H1 (cell line): ENCODE data around the gene KAT8. TPM values are rescaled to one million over a fixed set of nuclear protein-coding genes. Genes with fewer than 3 reads are reported as not detected.

Source experiments
- CTCF ChIA-PET: fragments of 300-600 bp; sonication (Branson Sonifier 250); formaldehyde crosslinking; loops from one replicate; lab custom pipeline; 2021; ENCODE audit not compliant: partially characterized antibody; lab: Charles Lee
- POLR2A ChIA-PET: fragments of 300-600 bp; sonication (Branson Sonifier 250); formaldehyde crosslinking; loops from one replicate; lab custom pipeline; 2021; ENCODE audit warnings: inconsistent platforms; ENCODE audit not compliant: partially characterized antibody; lab: Charles Lee
- DNase-seq, 2 experiments: peaks; one replicate each; pipeline versions ENCODE4 v3.0.0 to v3.0.0-alpha.2; 2010 to 2022; ENCODE audit warnings: low spot score in 2 of 2, low read depth in 1 of 2, mixed read lengths in 1 of 2
- FAIRE-seq: peaks from 2 replicates; lab custom pipeline; 2011; peaks lifted over from hg19 to GRCh38; lab: Jason Lieb, UNC
- H2AFZ ChIP-seq: 2 replicates; pipeline ENCODE4 v1.8.1; 2012; ENCODE audit warnings: low read length, inconsistent platforms
- H2AK5ac ChIP-seq: 2 replicates; pipeline ENCODE4 v1.6.1; 2013; ENCODE audit warnings: low read depth, low read length
- H2BK120ac ChIP-seq: replicated peaks from 2 replicates; pipeline ENCODE3; 2013; ENCODE audit warnings: low read depth, low read length, inconsistent platforms
- H2BK12ac ChIP-seq: 2 replicates; pipeline ENCODE4 v1.6.1; 2013; ENCODE audit warnings: low read depth, low read length
- H2BK15ac ChIP-seq: 2 replicates; pipeline ENCODE4 v1.6.1; 2013; ENCODE audit warnings: low read length
- H2BK20ac ChIP-seq: 2 replicates; pipeline ENCODE4 v1.6.1; 2013; ENCODE audit warnings: low read length
- H2BK5ac ChIP-seq: 2 replicates; pipeline ENCODE4 v1.6.1; 2013; ENCODE audit warnings: low read depth, low read length
- H3K14ac ChIP-seq: 2 replicates; pipeline ENCODE4 v1.6.1; 2013; ENCODE audit warnings: inconsistent platforms; ENCODE audit not compliant: insufficient read length
- H3K18ac ChIP-seq: 2 replicates; pipeline ENCODE4 v1.6.1; 2013; ENCODE audit warnings: low read length; ENCODE audit errors: extremely low read depth
- H3K23ac ChIP-seq: 2 replicates; pipeline ENCODE4 v1.6.1; 2013; ENCODE audit warnings: inconsistent platforms; ENCODE audit not compliant: insufficient read length
- H3K23me2 ChIP-seq: 2 replicates; pipeline ENCODE4 v1.6.1; 2013; ENCODE audit warnings: low read depth, low read length
- H3K27ac ChIP-seq: 2 replicates; pipeline ENCODE4 v1.6.1; 2011; ENCODE audit warnings: low read depth, low read length, inconsistent platforms
- H3K27me3 ChIP-seq, 4 experiments: replicated peaks in 1 of 4; 1 replicate in 1 of 4; 2 replicates in 3 of 4; pipeline versions ENCODE4 v1.6.1 to v1.8.1; 2011 to 2013; ENCODE audit warnings: low read length in 3 of 4, mild to moderate bottlenecking in 3 of 4, inconsistent platforms in 2 of 4, mixed read lengths in 2 of 4, moderate library complexity in 1 of 4; ENCODE audit not compliant: control insufficient read depth in 3 of 4, insufficient read depth in 3 of 4; ENCODE audit errors: extremely low read depth in 1 of 4
- H3K36me3 ChIP-seq, 4 experiments: 2 replicates each; pipeline versions ENCODE4 v1.6.1 to v1.8.1; 2011 to 2013; ENCODE audit warnings: mild to moderate bottlenecking in 4 of 4, low read length in 3 of 4, moderate library complexity in 2 of 4, control low read depth in 1 of 4, inconsistent platforms in 1 of 4; ENCODE audit not compliant: insufficient read depth in 4 of 4, control insufficient read depth in 2 of 4
- H3K4ac ChIP-seq: replicated peaks from 2 replicates; pipeline ENCODE3; 2013; ENCODE audit warnings: low read length, low read depth, mixed read lengths, inconsistent platforms; ENCODE audit not compliant: insufficient read length
- H3K4me1 ChIP-seq, 4 experiments: replicated peaks in 1 of 4; 1 replicate in 1 of 4; 2 replicates in 3 of 4; pipeline versions ENCODE4 v1.6.1 to v1.8.1; 2011 to 2013; ENCODE audit warnings: low read length in 3 of 4, inconsistent platforms in 2 of 4, mixed read lengths in 1 of 4; ENCODE audit not compliant: insufficient read depth in 4 of 4, control insufficient read depth in 3 of 4
- H3K4me2 ChIP-seq, 2 experiments: 2 replicates each; pipeline versions ENCODE4 v1.6.1 to v1.8.1; 2011 to 2013; ENCODE audit warnings: low read depth in 2 of 2, low read length in 2 of 2, control low read depth in 1 of 2, inconsistent platforms in 1 of 2, mild to moderate bottlenecking in 1 of 2; ENCODE audit not compliant: insufficient read depth in 1 of 2
- H3K4me3 ChIP-seq, 4 experiments: fragments of 200-600, 300-600 bp in 1 of 4; sonication (generic), shearing (Covaris generic), sonication (Bioruptor Twin) in 1 of 4; 2 replicates each; pipeline versions ENCODE4 v1.5.1 to v1.8.1; 2011 to 2016; ENCODE audit warnings: low read length in 4 of 4, low read depth in 3 of 4, control low read depth in 2 of 4, inconsistent platforms in 2 of 4, mild to moderate bottlenecking in 2 of 4, mixed read lengths in 1 of 4, moderate library complexity in 1 of 4; ENCODE audit not compliant: insufficient read depth in 2 of 4; ENCODE audit errors: extremely low read depth in 1 of 4
- H3K56ac ChIP-seq: replicated peaks from 2 replicates; pipeline ENCODE3; 2013; ENCODE audit warnings: low read depth, mild to moderate bottlenecking, mixed read lengths, low read length, inconsistent platforms; ENCODE audit not compliant: insufficient read length
- H3K79me1 ChIP-seq: 2 replicates; pipeline ENCODE4 v1.6.1; 2013; ENCODE audit warnings: low read depth, low read length, control low read depth
- H3K79me2 ChIP-seq, 2 experiments: 2 replicates each; pipeline versions ENCODE4 v1.6.1 to v1.8.1; 2012 to 2013; ENCODE audit warnings: low read length in 2 of 2, mild to moderate bottlenecking in 2 of 2, inconsistent platforms in 1 of 2; ENCODE audit not compliant: insufficient read depth in 2 of 2, control insufficient read depth in 1 of 2
- H3K9ac ChIP-seq, 4 experiments: replicated peaks in 1 of 4; 1 replicate in 1 of 4; 2 replicates in 3 of 4; pipeline versions ENCODE4 v1.6.1 to v1.8.1; 2011 to 2013; ENCODE audit warnings: low read depth in 3 of 4, low read length in 3 of 4, control low read depth in 2 of 4, mild to moderate bottlenecking in 2 of 4, moderate library complexity in 2 of 4, inconsistent platforms in 1 of 4; ENCODE audit errors: extremely low read depth in 1 of 4
- H3K9me3 ChIP-seq, 2 experiments: 2 replicates each; pipeline versions ENCODE4 v1.6.1 to v1.8.1; 2012 to 2013; ENCODE audit warnings: mild to moderate bottlenecking in 2 of 2, moderate library complexity in 2 of 2, control low read depth in 1 of 2, inconsistent platforms in 1 of 2, low read depth in 1 of 2, low read length in 1 of 2, mixed read lengths in 1 of 2; ENCODE audit not compliant: insufficient read depth in 2 of 2
- H4K20me1 ChIP-seq, 2 experiments: replicated peaks in 1 of 2; 2 replicates each; pipeline versions ENCODE3 to v1.8.1; 2011 to 2013; ENCODE audit warnings: inconsistent platforms in 2 of 2, low read length in 2 of 2, mild to moderate bottlenecking in 1 of 2; ENCODE audit not compliant: insufficient read depth in 2 of 2, control insufficient read depth in 1 of 2
- H4K5ac ChIP-seq: 2 replicates; pipeline ENCODE4 v1.6.1; 2013; ENCODE audit warnings: low read length, low read depth, mixed read lengths, inconsistent platforms; ENCODE audit not compliant: insufficient read length
- H4K8ac ChIP-seq: 2 replicates; pipeline ENCODE4 v1.8.0; 2013; ENCODE audit warnings: mild to moderate bottlenecking, moderate library complexity, low read length, inconsistent platforms; ENCODE audit not compliant: insufficient read depth; ENCODE audit errors: extremely low read depth
- H4K91ac ChIP-seq: replicated peaks from 2 replicates; pipeline ENCODE3; 2013; ENCODE audit warnings: low read length, mixed read lengths, inconsistent platforms; ENCODE audit not compliant: insufficient read length
- BCL11A ChIP-seq, 2 experiments: IDR thresholded peaks; one replicate each; pipeline ENCODE4 v1.6.1; 2011; ENCODE audit warnings: low read depth in 2 of 2, low read length in 2 of 2, mild to moderate bottlenecking in 2 of 2
- CBX8 ChIP-seq: fragments of 300-800, 300-1000 bp; sonication (generic); IDR thresholded peaks from 2 replicates; pipeline ENCODE4 v1.7.1; 2016; ENCODE audit warnings: low read depth, low read length, borderline replicate concordance
- CTBP2 ChIP-seq: IDR thresholded peaks from 2 replicates; pipeline ENCODE4 v1.7.0; 2011; ENCODE audit warnings: borderline replicate concordance, mild to moderate bottlenecking, moderate library complexity, mixed read lengths, low read length; ENCODE audit not compliant: insufficient read depth, insufficient read length
- KDM1A ChIP-seq: fragments of 200-600, 300-600 bp; sonication (generic); IDR thresholded peaks from 2 replicates; pipeline ENCODE4 v1.7.1; 2016; ENCODE audit warnings: mild to moderate bottlenecking, low read length, borderline replicate concordance
- NRF1 ChIP-seq: IDR thresholded peaks from 2 replicates; pipeline ENCODE4 v1.6.1; 2011; ENCODE audit warnings: mild to moderate bottlenecking, low read depth, low read length, improper control_type of control experiment
- POLR2AphosphoS5 ChIP-seq: IDR thresholded peaks from 2 replicates; pipeline ENCODE4 v1.6.1; 2011; ENCODE audit warnings: low read depth, low read length
- SUZ12 ChIP-seq: fragments of 200-600 bp; sonication (generic); IDR thresholded peaks from 2 replicates; pipeline ENCODE4 v1.6.1; 2012; ENCODE audit warnings: mild to moderate bottlenecking, inconsistent platforms, low read length, moderate library complexity, mixed read lengths
- WGBS, 2 experiments: shearing (Covaris generic) in 1 of 2; methylation state at CpG; one replicate each; pipeline versions ENCODE4 v1.1.6 to v1.1.7; 2013 to 2015; ENCODE audit warnings: low lambda C conversion rate in 2 of 2, mixed read lengths in 2 of 2, inconsistent platforms in 1 of 2, low coverage in 1 of 2, missing lambda C conversion rate in 1 of 2; ENCODE audit not compliant: insufficient replicate concordance in 2 of 2, insufficient coverage in 1 of 2, insufficient read length in 1 of 2; ENCODE audit errors: extremely low coverage in 1 of 2, missing lambda C conversion rate in 1 of 2; 5-methylcytosine and 5-hydroxymethylcytosine counted together
- polyA plus RNA-seq, 7 experiments: library from polyadenylated mRNA; depleted of rRNA in 3 of 7; stranded (reverse) in 5 of 7; unstranded in 2 of 7; fragments of >200 nt in 5 of 7; fragments of 200-250 nt in 2 of 7; gene quantifications; 1 replicate in 5 of 7; 2 replicates in 1 of 7; 4 replicates in 1 of 7; pipeline versions ENCODE4 v1.2.1 to v1.2.3, GENCODE V29; 2011 to 2013; ENCODE audit warnings: missing spikeins in 2 of 7, mixed read lengths in 2 of 7
- total RNA-seq: library from RNA; stranded (reverse); fragmentation: NEBNext Ultra II Directional; extraction: Animal tissue kit (Norgen Biotek cat#: 25700); gene quantifications from 2 replicates; pipeline ENCODE4 v1.2.1, GENCODE V29; 2021
- TF ChIP-seq, protein P1 (sequence below): IDR thresholded peaks from 2 replicates; pipeline ENCODE4 v1.6.1; 2012; ENCODE audit warnings: inconsistent platforms
- TF ChIP-seq, protein P2 (sequence below): IDR thresholded peaks from 2 replicates; pipeline ENCODE4 v1.6.1; 2012; ENCODE audit warnings: low read length, inconsistent platforms

The KAT8 gene
- total and polyA plus RNA-seq, 2 of the 8 experiments (the other 6 are each of a cell fraction or from before 2014, with no cell fraction given), result 52.6 to 61.6 TPM

DNA sequence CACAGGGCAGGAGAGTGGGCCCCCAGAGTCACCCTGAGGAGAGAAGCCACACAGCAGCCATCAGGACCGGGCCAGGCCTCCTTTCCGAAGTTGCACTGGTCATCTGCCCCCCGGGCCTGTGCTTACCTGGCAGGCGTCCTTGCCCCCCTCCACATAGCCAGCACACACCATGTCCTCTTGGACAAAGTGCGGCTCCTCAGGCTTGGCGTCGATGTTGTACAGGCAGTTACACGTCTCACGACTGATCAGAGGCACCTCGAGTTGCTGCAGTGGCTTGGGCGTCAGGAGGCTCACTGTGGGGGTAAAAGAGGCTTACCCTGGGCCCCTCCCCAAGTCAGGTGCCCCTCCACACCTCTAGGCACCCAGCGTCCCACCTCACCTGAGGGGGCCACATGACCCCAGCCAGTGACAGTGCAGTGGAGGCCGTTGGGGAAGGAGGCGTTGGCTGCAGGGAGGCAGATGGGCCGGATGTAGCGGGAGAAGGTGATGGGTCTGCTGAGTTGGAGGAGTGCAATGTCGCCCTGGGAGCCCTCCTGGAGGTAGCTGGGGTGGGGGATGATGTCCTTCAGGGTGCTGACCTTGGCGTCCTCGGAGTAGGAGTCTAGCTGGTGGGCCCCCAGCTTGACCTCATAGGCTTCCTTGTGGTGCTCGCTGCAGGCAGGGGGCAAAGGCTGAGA is 15.0 kb downstream of the KAT8 start:
- H3K4me2 ChIP-seq, result no peak overlapping the region
- no peak overlapping the region for H2BK5ac ChIP-seq
- H3K27me3 ChIP-seq, result no peaks in the 10 kb centered on the region
- no peak overlapping the region for H2AFZ ChIP-seq
- peaks cover 16% of the 10 kb centered on the region for H3K23me2 ChIP-seq
- peaks cover 0 to 39% (median 32%) of the 10 kb centered on the region in 4 experiments; a peak in 6 of 7 replicates for H3K4me1 ChIP-seq
- H4K20me1 ChIP-seq, result peaks cover 6 to 7% of the 10 kb centered on the region in 2 experiments
- DNase-seq (no peak), FAIRE-seq (no peak)
- H3K4ac ChIP-seq, result no peak overlapping the region
- H4K5ac ChIP-seq, result no peak overlapping the region
- H2BK20ac ChIP-seq, result no peak overlapping the region
- H2BK15ac ChIP-seq, result 0 out of 2 replicates have a peak overlapping the region, but pooled peaks have one; percentile 29
- H4K91ac ChIP-seq, result no peak overlapping the region
- peaks cover 14 to 27% (median 18%) of the 10 kb centered on the region in 4 experiments for H3K36me3 ChIP-seq
- H3K27ac ChIP-seq, result no peak overlapping the region
- H3K18ac ChIP-seq, result no peak overlapping the region
- H3K79me1 ChIP-seq, result peaks cover 9% of the 10 kb centered on the region
- POLR2A ChIA-PET, result interaction anchor here (0.6 to 34.9 kb wide), 7 partner anchors 4 to 58 kb away, joined by 3 to 713 read pairs (median 6); partner anchors contain the start of genes BCKDK, FUS, KAT8 and PRSS36
- H2BK12ac ChIP-seq, result no peak overlapping the region
- H3K4me3 ChIP-seq, result no peak overlapping the region
- no peak overlapping the region for H3K56ac ChIP-seq
- CTCF ChIA-PET, result interaction anchor here (1.5 kb wide), 1 partner anchor 39 kb away, joined by 5 read pairs; no protein-coding TSS in a partner anchor
- peaks cover 0 to 19% of the 10 kb centered on the region in 2 experiments; a peak in 2 of 4 replicates for H3K79me2 ChIP-seq
- H4K8ac ChIP-seq, result no peak overlapping the region
- H3K9ac ChIP-seq, result no peak overlapping the region
- H2BK120ac ChIP-seq, result no peak overlapping the region
- no peak overlapping the region for H3K14ac ChIP-seq
- no peaks in the 10 kb centered on the region for H3K9me3 ChIP-seq
- WGBS, 2 experiments, result 87% methylated on average over 20 of the region's 20 CpGs; no CpG with 5 or more reads in 1 of the 2 experiments
- no peak overlapping the region for H2AK5ac ChIP-seq
- no peak overlapping the region for H3K23ac ChIP-seq
- TF ChIP-seq NRF1 (no peak), KDM1A (no peak), SUZ12 (no peak), BCL11A (IDR thresholded peaks at IDR 0.05; ENCODE audit: low read depth in 2 of 2, low read length in 2 of 2) (no peak), CBX8 (no peak), CTBP2 (no peak), POLR2AphosphoS5 (no peak; the same call in 1 of the 2 replicates)
- TF ChIP-seq, protein P1, sequence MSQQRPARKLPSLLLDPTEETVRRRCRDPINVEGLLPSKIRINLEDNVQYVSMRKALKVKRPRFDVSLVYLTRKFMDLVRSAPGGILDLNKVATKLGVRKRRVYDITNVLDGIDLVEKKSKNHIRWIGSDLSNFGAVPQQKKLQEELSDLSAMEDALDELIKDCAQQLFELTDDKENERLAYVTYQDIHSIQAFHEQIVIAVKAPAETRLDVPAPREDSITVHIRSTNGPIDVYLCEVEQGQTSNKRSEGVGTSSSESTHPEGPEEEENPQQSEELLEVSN, result no peak
- TF ChIP-seq, protein P2, sequence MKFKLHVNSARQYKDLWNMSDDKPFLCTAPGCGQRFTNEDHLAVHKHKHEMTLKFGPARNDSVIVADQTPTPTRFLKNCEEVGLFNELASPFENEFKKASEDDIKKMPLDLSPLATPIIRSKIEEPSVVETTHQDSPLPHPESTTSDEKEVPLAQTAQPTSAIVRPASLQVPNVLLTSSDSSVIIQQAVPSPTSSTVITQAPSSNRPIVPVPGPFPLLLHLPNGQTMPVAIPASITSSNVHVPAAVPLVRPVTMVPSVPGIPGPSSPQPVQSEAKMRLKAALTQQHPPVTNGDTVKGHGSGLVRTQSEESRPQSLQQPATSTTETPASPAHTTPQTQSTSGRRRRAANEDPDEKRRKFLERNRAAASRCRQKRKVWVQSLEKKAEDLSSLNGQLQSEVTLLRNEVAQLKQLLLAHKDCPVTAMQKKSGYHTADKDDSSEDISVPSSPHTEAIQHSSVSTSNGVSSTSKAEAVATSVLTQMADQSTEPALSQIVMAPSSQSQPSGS, result no peak
